ENCODE measurements around the gene PRM1.

- TF ChIP-seq CTCF (IDR thresholded peaks at IDR 0.05; ENCODE audit: low read depth, low read length, poor library complexity, severe bottlenecking) (no peak), EZH2phosphoT487 (IDR thresholded peaks at IDR 0.05; ENCODE audit: borderline replicate concordance, low read length) (no peak)
Observed at GRCh38 chr16:11231367-11231970, 49.7 kb downstream of the PRM1 start.

Data from DOHH2 (cell line).